SK-N-SH (cell line): Measurements from ENCODE around the gene KIF3B. TPM values are rescaled to one million over a fixed set of nuclear protein-coding genes. Genes with fewer than 3 reads are reported as not detected.

Source experiments
- CTCF ChIA-PET: fragments of 300-600, 350-600 bp; formaldehyde crosslinking; extraction: SDS; loops from one replicate; lab custom pipeline; 2021; lab: Yijun Ruan, JAX
- POLR2A ChIA-PET: fragments of 350-600 bp; sonication (Branson Sonifier 250); formaldehyde crosslinking; extraction: SDS; loops from one replicate; lab custom pipeline; 2020; ENCODE audit warnings: antibody characterized with exemption, inconsistent platforms; lab: Yijun Ruan, JAX
- DNase-seq: peaks from one replicate; pipeline ENCODE4 v3.0.0; 2012
- H2AFZ ChIP-seq: fragments of 200-600 bp; sonication (generic); 2 replicates; pipeline ENCODE4 v1.8.1; 2016; ENCODE audit warnings: antibody characterized with exemption, mild to moderate bottlenecking, low read depth
- H3F3A ChIP-seq: fragments of 200-600 bp; sonication (generic); replicated peaks from 2 replicates; pipeline ENCODE3; 2016; ENCODE audit warnings: antibody characterized with exemption, mild to moderate bottlenecking; ENCODE audit not compliant: insufficient read depth
- H3K27ac ChIP-seq, 2 experiments: fragments of 200-500 bp in 1 of 2; fragments of 200-600 bp in 1 of 2; sonication (Bioruptor generic) in 1 of 2; sonication (generic), shearing (Covaris generic) in 1 of 2; 2 replicates each; pipeline versions ENCODE4 v1.5.1 to v1.6.1; 2014 to 2016; ENCODE audit warnings: low read depth in 2 of 2, inconsistent platforms in 1 of 2, low read length in 1 of 2, mild to moderate bottlenecking in 1 of 2, mixed read lengths in 1 of 2
- H3K27me3 ChIP-seq: fragments of 200-600 bp; sonication (generic), shearing (Covaris generic); 2 replicates; pipeline ENCODE4 v1.6.1; 2016; ENCODE audit warnings: mixed run types; ENCODE audit not compliant: insufficient read depth
- H3K36me3 ChIP-seq, 2 experiments: fragments of 200-500 bp in 1 of 2; fragments of 200-600 bp in 1 of 2; sonication (Bioruptor generic) in 1 of 2; sonication (generic) in 1 of 2; replicated peaks in 1 of 2; 2 replicates each; pipeline versions ENCODE3 to v1.5.1; 2014 to 2016; ENCODE audit warnings: low read length in 1 of 2, mild to moderate bottlenecking in 1 of 2; ENCODE audit not compliant: insufficient read depth in 2 of 2, control insufficient read depth in 1 of 2
- H3K4me1 ChIP-seq, 2 experiments: fragments of 200-500 bp in 1 of 2; fragments of 200-600 bp in 1 of 2; sonication (Bioruptor generic) in 1 of 2; sonication (generic), shearing (Covaris generic) in 1 of 2; 2 replicates each; pipeline versions ENCODE4 v1.5.1 to v1.6.1; 2014 to 2016; ENCODE audit warnings: low read depth in 1 of 2, low read length in 1 of 2, mixed run types in 1 of 2; ENCODE audit not compliant: insufficient read depth in 2 of 2, control insufficient read depth in 1 of 2
- H3K4me2 ChIP-seq: fragments of 200-600 bp; sonication (generic), shearing (Covaris generic); 2 replicates; pipeline ENCODE4 v1.6.1; 2017; ENCODE audit warnings: mixed run types
- H3K4me3 ChIP-seq, 2 experiments: fragments of 200-500 bp in 1 of 2; fragments of 200-600 bp in 1 of 2; sonication (Bioruptor generic) in 1 of 2; sonication (generic), shearing (Covaris generic) in 1 of 2; 2 replicates each; pipeline versions ENCODE4 v1.5.1 to v1.8.1; 2014 to 2016; ENCODE audit warnings: low read depth in 2 of 2, inconsistent platforms in 1 of 2, low read length in 1 of 2, mild to moderate bottlenecking in 1 of 2, mixed read lengths in 1 of 2, moderate library complexity in 1 of 2
- H3K79me2 ChIP-seq: fragments of 200-600 bp; sonication (generic); 2 replicates; pipeline ENCODE4 v1.8.1; 2017; ENCODE audit warnings: mild to moderate bottlenecking; ENCODE audit not compliant: insufficient read depth
- H3K9ac ChIP-seq: fragments of 200-600 bp; sonication (generic); 2 replicates; pipeline ENCODE4 v1.6.1; 2017; ENCODE audit warnings: mixed run types
- H3K9me2 ChIP-seq: fragments of 200-600 bp; sonication (generic); 2 replicates; pipeline ENCODE4 v1.6.1; 2017; ENCODE audit warnings: mixed run types
- H3K9me3 ChIP-seq: fragments of 200-600 bp; sonication (generic); 2 replicates; pipeline ENCODE4 v1.6.1; 2017; ENCODE audit warnings: mixed run types, mild to moderate bottlenecking, moderate library complexity
- H4K20me1 ChIP-seq: fragments of 200-600 bp; sonication (generic); 2 replicates; pipeline ENCODE4 v1.6.1; 2017; ENCODE audit warnings: mild to moderate bottlenecking, mixed run types; ENCODE audit not compliant: insufficient read depth
- CHD2 ChIP-seq: fragments of 150-350 bp; IDR thresholded peaks from 2 replicates; pipeline ENCODE4 v1.6.1; 2018; ENCODE audit warnings: low read length; ENCODE audit not compliant: partially characterized antibody
- ELF1 ChIP-seq: IDR thresholded peaks from 2 replicates; pipeline ENCODE4 v1.4.0; 2012
- FOXJ3 ChIP-seq: sonication (generic); formaldehyde crosslinking; IDR thresholded peaks from 2 replicates; pipeline ENCODE4 v1.5.1; 2020; ENCODE audit warnings: mild to moderate bottlenecking, missing genetic modification reagents
- FOXM1 ChIP-seq: IDR thresholded peaks from 2 replicates; pipeline ENCODE4 v1.4.0; 2012; ENCODE audit warnings: low read depth, mild to moderate bottlenecking
- JUND ChIP-seq: IDR thresholded peaks from 2 replicates; pipeline ENCODE4 v1.4.0; 2012
- MEF2A ChIP-seq: IDR thresholded peaks from 2 replicates; pipeline ENCODE4 v1.4.0; 2012; ENCODE audit warnings: low read depth, borderline replicate concordance
- MXI1 ChIP-seq: IDR thresholded peaks from 2 replicates; pipeline ENCODE4 v1.6.1; 2012; ENCODE audit warnings: mild to moderate bottlenecking, low read depth, low read length, improper control_type of control experiment
- NRF1 ChIP-seq: IDR thresholded peaks from 2 replicates; pipeline ENCODE4 v1.6.1; 2012; ENCODE audit warnings: low read depth, mild to moderate bottlenecking, low read length
- RCOR1 ChIP-seq: fragments of 150-350 bp; IDR thresholded peaks from 2 replicates; pipeline ENCODE4 v1.6.1; 2017; ENCODE audit warnings: antibody characterized with exemption, low read length
- RFX5 ChIP-seq: IDR thresholded peaks from 2 replicates; pipeline ENCODE4 v1.6.1; 2012; ENCODE audit warnings: mild to moderate bottlenecking, improper control_type of control experiment, low read length
- SIN3A ChIP-seq: IDR thresholded peaks from 2 replicates; pipeline ENCODE4 v1.6.1; 2012; ENCODE audit warnings: low read depth, mild to moderate bottlenecking, low read length, moderate library complexity, borderline replicate concordance
- YY1 ChIP-seq: IDR thresholded peaks from 2 replicates; pipeline ENCODE4 v1.4.0; 2012; ENCODE audit warnings: low read depth, mild to moderate bottlenecking
- WGBS: methylation state at CpG from one replicate; pipeline ENCODE4 v1.1.6; 2017; ENCODE audit warnings: low lambda C conversion rate; 5-methylcytosine and 5-hydroxymethylcytosine counted together
- polyA plus RNA-seq, 3 experiments: library from polyadenylated mRNA; depleted of rRNA; stranded (reverse); fragments of >200 nt; gene quantifications; 2 replicates each; pipeline ENCODE4 v1.2.3, GENCODE V29; 2012
- TF ChIP-seq, protein P1 (sequence below): IDR thresholded peaks from 2 replicates; pipeline ENCODE4 v1.4.0; 2012; ENCODE audit warnings: low read depth, borderline replicate concordance
- TF ChIP-seq, protein P2 (sequence below): fragments of 150-350 bp; IDR thresholded peaks from 2 replicates; pipeline ENCODE4 v1.6.1; 2017; ENCODE audit warnings: antibody characterized with exemption, low read length, low read depth, borderline replicate concordance
- TF ChIP-seq, protein P3 (sequence below): fragments of 200-600 bp; sonication (generic); IDR thresholded peaks from 2 replicates; pipeline ENCODE4 v1.6.1; 2017; ENCODE audit warnings: antibody characterized with exemption, mild to moderate bottlenecking, moderate library complexity
- TF ChIP-seq, protein P4 (sequence below): IDR thresholded peaks from 2 replicates; pipeline ENCODE4; 2012
- TF ChIP-seq, protein P5 (sequence below): IDR thresholded peaks from 2 replicates; pipeline ENCODE4 v1.4.0; 2012; ENCODE audit warnings: low read depth, borderline replicate concordance

Gene KIF3B
- polyA plus RNA-seq, 1 of the 3 experiments (the other 2 are of a cell fraction), result 18.6 TPM

DNA sequence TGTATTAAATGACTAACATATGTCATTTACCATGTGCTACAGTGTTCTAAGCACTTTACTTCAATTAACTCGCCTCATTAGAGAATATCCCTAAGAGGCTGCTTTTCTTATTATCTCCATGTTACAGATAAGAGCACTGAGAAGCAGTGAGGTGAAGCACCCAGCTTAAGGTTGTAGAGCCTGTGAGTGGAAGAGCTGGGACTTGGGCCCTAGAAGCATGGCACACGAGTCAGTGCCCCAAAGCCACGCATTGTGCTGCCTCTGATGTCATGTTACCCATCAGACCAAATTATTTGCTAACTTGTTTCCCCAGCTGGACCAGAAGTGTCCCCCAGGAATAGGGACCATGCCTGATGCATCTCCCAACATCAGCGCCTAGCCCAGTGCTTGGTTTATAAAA, 35.6 kb upstream of the KIF3B start:
- Histone ChIP-seq H3K4me2 (no peak overlapping the region), H3F3A (no peaks in the 10 kb centered on the region), H2AFZ (no peak overlapping the region), H3K27me3 (no peaks in the 10 kb centered on the region), H3K4me1 (peaks cover 0 to 3% of the 10 kb centered on the region in 2 experiments; a peak in 1 of 4 replicates), H3K9me3 (no peaks in the 10 kb centered on the region), H3K9me2 (no peaks in the 10 kb centered on the region), H3K9ac (no peak overlapping the region), H3K79me2 (no peaks in the 10 kb centered on the region), H3K27ac (no peak overlapping the region), H4K20me1 (no peaks in the 10 kb centered on the region), H3K4me3 (no peak overlapping the region), H3K36me3 (no peaks in the 10 kb centered on the region)
- POLR2A ChIA-PET, result no interaction called here
- TF ChIP-seq MEF2A (no peak), NRF1 (no peak), SIN3A (no peak), ELF1 (no peak), MXI1 (no peak), YY1 (no peak), RFX5 (no peak), CHD2 (no peak), JUND (no peak), FOXM1 (no peak), FOXJ3 (CRISPR knock-in tag) (no peak), RCOR1 (no peak)
- TF ChIP-seq, protein P1, sequence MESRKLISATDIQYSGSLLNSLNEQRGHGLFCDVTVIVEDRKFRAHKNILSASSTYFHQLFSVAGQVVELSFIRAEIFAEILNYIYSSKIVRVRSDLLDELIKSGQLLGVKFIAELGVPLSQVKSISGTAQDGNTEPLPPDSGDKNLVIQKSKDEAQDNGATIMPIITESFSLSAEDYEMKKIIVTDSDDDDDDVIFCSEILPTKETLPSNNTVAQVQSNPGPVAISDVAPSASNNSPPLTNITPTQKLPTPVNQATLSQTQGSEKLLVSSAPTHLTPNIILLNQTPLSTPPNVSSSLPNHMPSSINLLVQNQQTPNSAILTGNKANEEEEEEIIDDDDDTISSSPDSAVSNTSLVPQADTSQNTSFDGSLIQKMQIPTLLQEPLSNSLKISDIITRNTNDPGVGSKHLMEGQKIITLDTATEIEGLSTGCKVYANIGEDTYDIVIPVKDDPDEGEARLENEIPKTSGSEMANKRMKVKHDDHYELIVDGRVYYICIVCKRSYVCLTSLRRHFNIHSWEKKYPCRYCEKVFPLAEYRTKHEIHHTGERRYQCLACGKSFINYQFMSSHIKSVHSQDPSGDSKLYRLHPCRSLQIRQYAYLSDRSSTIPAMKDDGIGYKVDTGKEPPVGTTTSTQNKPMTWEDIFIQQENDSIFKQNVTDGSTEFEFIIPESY, result no peak
- TF ChIP-seq, protein P2, sequence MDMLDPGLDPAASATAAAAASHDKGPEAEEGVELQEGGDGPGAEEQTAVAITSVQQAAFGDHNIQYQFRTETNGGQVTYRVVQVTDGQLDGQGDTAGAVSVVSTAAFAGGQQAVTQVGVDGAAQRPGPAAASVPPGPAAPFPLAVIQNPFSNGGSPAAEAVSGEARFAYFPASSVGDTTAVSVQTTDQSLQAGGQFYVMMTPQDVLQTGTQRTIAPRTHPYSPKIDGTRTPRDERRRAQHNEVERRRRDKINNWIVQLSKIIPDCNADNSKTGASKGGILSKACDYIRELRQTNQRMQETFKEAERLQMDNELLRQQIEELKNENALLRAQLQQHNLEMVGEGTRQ, result no peak
- TF ChIP-seq, protein P3, sequence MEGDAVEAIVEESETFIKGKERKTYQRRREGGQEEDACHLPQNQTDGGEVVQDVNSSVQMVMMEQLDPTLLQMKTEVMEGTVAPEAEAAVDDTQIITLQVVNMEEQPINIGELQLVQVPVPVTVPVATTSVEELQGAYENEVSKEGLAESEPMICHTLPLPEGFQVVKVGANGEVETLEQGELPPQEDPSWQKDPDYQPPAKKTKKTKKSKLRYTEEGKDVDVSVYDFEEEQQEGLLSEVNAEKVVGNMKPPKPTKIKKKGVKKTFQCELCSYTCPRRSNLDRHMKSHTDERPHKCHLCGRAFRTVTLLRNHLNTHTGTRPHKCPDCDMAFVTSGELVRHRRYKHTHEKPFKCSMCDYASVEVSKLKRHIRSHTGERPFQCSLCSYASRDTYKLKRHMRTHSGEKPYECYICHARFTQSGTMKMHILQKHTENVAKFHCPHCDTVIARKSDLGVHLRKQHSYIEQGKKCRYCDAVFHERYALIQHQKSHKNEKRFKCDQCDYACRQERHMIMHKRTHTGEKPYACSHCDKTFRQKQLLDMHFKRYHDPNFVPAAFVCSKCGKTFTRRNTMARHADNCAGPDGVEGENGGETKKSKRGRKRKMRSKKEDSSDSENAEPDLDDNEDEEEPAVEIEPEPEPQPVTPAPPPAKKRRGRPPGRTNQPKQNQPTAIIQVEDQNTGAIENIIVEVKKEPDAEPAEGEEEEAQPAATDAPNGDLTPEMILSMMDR, result no peak
- TF ChIP-seq, protein P4, sequence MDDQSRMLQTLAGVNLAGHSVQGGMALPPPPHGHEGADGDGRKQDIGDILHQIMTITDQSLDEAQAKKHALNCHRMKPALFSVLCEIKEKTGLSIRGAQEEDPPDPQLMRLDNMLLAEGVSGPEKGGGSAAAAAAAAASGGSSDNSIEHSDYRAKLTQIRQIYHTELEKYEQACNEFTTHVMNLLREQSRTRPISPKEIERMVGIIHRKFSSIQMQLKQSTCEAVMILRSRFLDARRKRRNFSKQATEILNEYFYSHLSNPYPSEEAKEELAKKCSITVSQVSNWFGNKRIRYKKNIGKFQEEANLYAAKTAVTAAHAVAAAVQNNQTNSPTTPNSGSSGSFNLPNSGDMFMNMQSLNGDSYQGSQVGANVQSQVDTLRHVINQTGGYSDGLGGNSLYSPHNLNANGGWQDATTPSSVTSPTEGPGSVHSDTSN, result no peak
- TF ChIP-seq, protein P5, sequence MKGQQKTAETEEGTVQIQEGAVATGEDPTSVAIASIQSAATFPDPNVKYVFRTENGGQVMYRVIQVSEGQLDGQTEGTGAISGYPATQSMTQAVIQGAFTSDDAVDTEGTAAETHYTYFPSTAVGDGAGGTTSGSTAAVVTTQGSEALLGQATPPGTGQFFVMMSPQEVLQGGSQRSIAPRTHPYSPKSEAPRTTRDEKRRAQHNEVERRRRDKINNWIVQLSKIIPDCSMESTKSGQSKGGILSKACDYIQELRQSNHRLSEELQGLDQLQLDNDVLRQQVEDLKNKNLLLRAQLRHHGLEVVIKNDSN, result no peak
- WGBS, result 86% methylated on average over 4 of the region's 4 CpGs
- no peak for DNase-seq
- CTCF ChIA-PET, result interaction anchor here (0.7 kb wide), 1 partner anchor 424 kb away, joined by 3 read pairs; no protein-coding TSS in a partner anchor
